OCI-LY7 (cell line): ENCODE measurements around the gene EFHD2. TPM values are rescaled to one million over a fixed set of nuclear protein-coding genes. Genes with fewer than 3 reads are reported as not detected.

ENCODE experiments used
- BruUV-seq: library from RNA; stranded (reverse); fragments of 400-500 nt; replicated peaks from 2 replicates; lab custom pipeline; 2021; lab: Mats Ljungman, UMichigan
- CTCF ChIA-PET: fragments of 300-600 bp; sonication (Branson Sonifier 250); formaldehyde crosslinking; loops from one replicate; lab custom pipeline; 2022; ENCODE audit warnings: antibody characterized with exemption; ENCODE audit not compliant: unreplicated experiment; lab: Charles Lee
- POLR2A ChIA-PET: fragments of 300-600 bp; sonication (Branson Sonifier 250); formaldehyde crosslinking; loops from one replicate; lab custom pipeline; 2022; ENCODE audit warnings: antibody characterized with exemption; lab: Charles Lee
- DNase-seq: peaks from one replicate; pipeline ENCODE4 v3.0.0-alpha.2; 2015; ENCODE audit warnings: low spot score
- H2AFZ ChIP-seq: fragments of 200-600 bp; sonication (generic), shearing (Covaris generic); 2 replicates; pipeline ENCODE4 v1.6.1; 2014; ENCODE audit warnings: mild to moderate bottlenecking, antibody characterized with exemption, low read length, moderate library complexity
- H3K27ac ChIP-seq: fragments of 200-600 bp; sonication (generic); 2 replicates; pipeline ENCODE4 v1.5.1; 2014; ENCODE audit warnings: mixed run types, low read depth, mild to moderate bottlenecking, moderate library complexity, low read length, inconsistent platforms; ENCODE audit not compliant: poor library complexity, severe bottlenecking
- H3K36me3 ChIP-seq: fragments of 200-600 bp; sonication (generic); 2 replicates; pipeline ENCODE4 v1.6.1; 2014; ENCODE audit warnings: mild to moderate bottlenecking, antibody characterized with exemption, low read length, moderate library complexity, mixed read lengths; ENCODE audit not compliant: insufficient read depth
- H3K4me1 ChIP-seq: fragments of 200-600 bp; sonication (generic); 2 replicates; pipeline ENCODE4 v1.5.1; 2014; ENCODE audit warnings: mild to moderate bottlenecking, low read length; ENCODE audit not compliant: insufficient read depth, poor library complexity, severe bottlenecking
- H3K4me2 ChIP-seq: fragments of 200-600 bp; sonication (generic); 2 replicates; pipeline ENCODE4 v1.6.1; 2014; ENCODE audit warnings: mild to moderate bottlenecking, low read length
- H3K4me3 ChIP-seq: fragments of 200-600 bp; sonication (generic); 2 replicates; pipeline ENCODE4 v1.5.1; 2014; ENCODE audit warnings: mild to moderate bottlenecking, low read depth, low read length; ENCODE audit not compliant: poor library complexity, severe bottlenecking
- H3K79me2 ChIP-seq: fragments of 200-600 bp; sonication (generic); 2 replicates; pipeline ENCODE4 v1.6.1; 2016; ENCODE audit warnings: low read depth, mild to moderate bottlenecking, low read length, moderate library complexity, mixed read lengths; ENCODE audit not compliant: insufficient read depth
- H3K9me2 ChIP-seq: fragments of 200-600 bp; sonication (generic); 2 replicates; pipeline ENCODE4 v1.6.1; 2016; ENCODE audit warnings: mild to moderate bottlenecking, low read length, mixed read lengths; ENCODE audit not compliant: insufficient read depth
- H3K9me3 ChIP-seq: fragments of 200-600 bp; sonication (generic); 2 replicates; pipeline ENCODE4 v1.6.1; 2014; ENCODE audit warnings: mild to moderate bottlenecking, mixed run types, low read length, mixed read lengths
- H4K20me1 ChIP-seq: fragments of 200-600 bp; sonication (generic); 2 replicates; pipeline ENCODE4 v1.6.1; 2014; ENCODE audit warnings: mild to moderate bottlenecking, antibody characterized with exemption, low read length, moderate library complexity, mixed read lengths; ENCODE audit not compliant: insufficient read depth
- EZH2phosphoT487 ChIP-seq: fragments of 200-600 bp; sonication (generic); IDR thresholded peaks from 2 replicates; pipeline ENCODE4 v1.6.1; 2018; ENCODE audit warnings: low read depth, borderline replicate concordance, mild to moderate bottlenecking, mixed run types, antibody characterized with exemption, low read length, moderate library complexity, mixed read lengths
- intact Hi-C: fragments of 100-400 bp; cut with micrococcal nuclease; formaldehyde crosslinking; loops from one replicate; pipeline ENCODE4 v1.10.0; 2022; ENCODE audit not compliant: unreplicated experiment
- total RNA-seq, 2 experiments: library from RNA; depleted of rRNA in 1 of 2; stranded (reverse); fragments of >200 nt in 1 of 2; shearing (Covaris generic) in 1 of 2; gene quantifications; 2 replicates each; pipeline ENCODE4 v1.2.3, GENCODE V29; 2014 to 2022
- TF ChIP-seq, protein P1 (sequence below): fragments of 200-600 bp; sonication (generic); conservative IDR thresholded peaks from 2 replicates; pipeline ENCODE4 v1.5.1; 2014; ENCODE audit warnings: mild to moderate bottlenecking, antibody characterized with exemption, low read length, moderate library complexity, mixed read lengths

Gene EFHD2
- total RNA-seq, 2 experiments from 2014 or later: 27.3 to 42.0 TPM

DNA sequence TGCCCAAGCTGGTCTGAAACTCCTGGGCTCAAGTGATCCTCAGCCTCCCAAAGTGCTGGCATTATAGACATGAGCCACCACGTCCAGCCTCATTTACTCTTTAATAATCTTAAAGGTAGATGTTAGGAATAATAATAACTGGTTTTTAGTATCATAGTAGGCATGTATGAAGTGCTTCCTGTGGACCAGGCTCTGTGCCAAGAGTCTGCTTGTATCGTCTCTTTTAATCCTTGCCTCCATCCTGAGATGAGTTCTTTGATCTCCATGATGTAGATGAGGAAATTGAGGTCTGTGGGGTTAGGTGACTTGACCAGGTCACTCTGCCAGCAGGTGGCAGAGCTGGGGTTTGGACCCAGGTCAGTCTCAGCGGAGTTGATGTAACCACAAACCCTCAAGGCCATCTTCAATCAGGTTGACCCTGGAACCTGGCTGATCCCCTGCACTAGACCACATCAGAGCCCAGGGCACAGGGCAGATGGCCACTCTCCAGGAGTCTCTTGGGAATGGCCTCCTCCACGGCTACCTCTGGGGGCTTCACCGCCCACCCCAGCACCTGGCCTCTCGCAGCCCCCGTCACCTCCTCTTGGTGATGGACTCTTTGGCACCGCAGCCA is 11.3 kb downstream of the EFHD2 start:
- H3K27ac ChIP-seq: no peak overlapping the region
- no peak overlapping the region for H3K4me3 ChIP-seq
- ChIA-PET CTCF (no interaction called here), POLR2A (no interaction called here)
- BruUV-seq: no TSS peak
- H2AFZ ChIP-seq: no peak overlapping the region
- no peak overlapping the region for H3K4me2 ChIP-seq
- TF ChIP-seq EZH2phosphoT487: no peak
- TF ChIP-seq, protein P1, sequence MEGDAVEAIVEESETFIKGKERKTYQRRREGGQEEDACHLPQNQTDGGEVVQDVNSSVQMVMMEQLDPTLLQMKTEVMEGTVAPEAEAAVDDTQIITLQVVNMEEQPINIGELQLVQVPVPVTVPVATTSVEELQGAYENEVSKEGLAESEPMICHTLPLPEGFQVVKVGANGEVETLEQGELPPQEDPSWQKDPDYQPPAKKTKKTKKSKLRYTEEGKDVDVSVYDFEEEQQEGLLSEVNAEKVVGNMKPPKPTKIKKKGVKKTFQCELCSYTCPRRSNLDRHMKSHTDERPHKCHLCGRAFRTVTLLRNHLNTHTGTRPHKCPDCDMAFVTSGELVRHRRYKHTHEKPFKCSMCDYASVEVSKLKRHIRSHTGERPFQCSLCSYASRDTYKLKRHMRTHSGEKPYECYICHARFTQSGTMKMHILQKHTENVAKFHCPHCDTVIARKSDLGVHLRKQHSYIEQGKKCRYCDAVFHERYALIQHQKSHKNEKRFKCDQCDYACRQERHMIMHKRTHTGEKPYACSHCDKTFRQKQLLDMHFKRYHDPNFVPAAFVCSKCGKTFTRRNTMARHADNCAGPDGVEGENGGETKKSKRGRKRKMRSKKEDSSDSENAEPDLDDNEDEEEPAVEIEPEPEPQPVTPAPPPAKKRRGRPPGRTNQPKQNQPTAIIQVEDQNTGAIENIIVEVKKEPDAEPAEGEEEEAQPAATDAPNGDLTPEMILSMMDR: 0 out of 2 replicates have a peak, but pooled peaks have one; percentile 24
- no peaks in the 10 kb centered on the region for H3K9me2 ChIP-seq
- intact Hi-C loops: no loop called here
- peaks cover 18% of the 10 kb centered on the region for H3K4me1 ChIP-seq
- no peaks in the 10 kb centered on the region for H3K9me3 ChIP-seq
- H3K79me2 ChIP-seq: no peaks in the 10 kb centered on the region
- H3K36me3 ChIP-seq: peaks cover 7% of the 10 kb centered on the region; the same call in 1 of the 2 replicates
- no peaks in the 10 kb centered on the region for H4K20me1 ChIP-seq
- DNase-seq: no peak

DNA sequence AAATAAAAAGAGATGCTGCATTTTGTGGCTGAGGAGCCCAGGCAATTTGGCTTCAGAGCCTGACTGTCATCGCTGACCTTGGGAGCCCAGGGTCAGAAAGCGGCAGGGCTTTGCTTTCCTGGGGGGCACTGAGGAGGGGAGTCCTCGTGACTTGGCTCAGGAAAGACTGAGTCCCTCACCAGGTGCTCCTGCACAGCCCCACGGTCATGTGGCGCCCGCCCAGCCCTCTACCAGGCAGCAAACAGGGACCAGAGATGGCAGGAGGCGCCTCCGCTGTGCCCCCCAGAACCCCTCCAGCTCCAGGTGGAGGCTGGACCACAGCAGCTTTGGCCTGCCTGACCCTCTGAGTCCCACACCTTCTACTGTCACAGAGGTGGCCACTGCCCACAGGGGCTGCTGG is 13.2 kb downstream of the EFHD2 start:
- Histone ChIP-seq H3K36me3 (peaks cover 12% of the 10 kb centered on the region), H3K79me2 (no peaks in the 10 kb centered on the region), H3K27ac (no peak overlapping the region), H3K9me3 (no peaks in the 10 kb centered on the region), H2AFZ (no peak overlapping the region), H3K4me2 (no peak overlapping the region), H3K4me1 (no peaks in the 10 kb centered on the region), H3K4me3 (no peak overlapping the region), H3K9me2 (no peaks in the 10 kb centered on the region), H4K20me1 (no peaks in the 10 kb centered on the region)
- no TSS peak for BruUV-seq
- intact Hi-C loops: no loop called here
- ChIA-PET POLR2A (no interaction called here), CTCF (interaction anchor here (0.5 kb wide), 1 partner anchor 141 kb away, joined by 6 read pairs; no protein-coding TSS in a partner anchor)
- TF ChIP-seq, protein P1: no peak
- no peak for TF ChIP-seq EZH2phosphoT487
- DNase-seq: no peak

DNA sequence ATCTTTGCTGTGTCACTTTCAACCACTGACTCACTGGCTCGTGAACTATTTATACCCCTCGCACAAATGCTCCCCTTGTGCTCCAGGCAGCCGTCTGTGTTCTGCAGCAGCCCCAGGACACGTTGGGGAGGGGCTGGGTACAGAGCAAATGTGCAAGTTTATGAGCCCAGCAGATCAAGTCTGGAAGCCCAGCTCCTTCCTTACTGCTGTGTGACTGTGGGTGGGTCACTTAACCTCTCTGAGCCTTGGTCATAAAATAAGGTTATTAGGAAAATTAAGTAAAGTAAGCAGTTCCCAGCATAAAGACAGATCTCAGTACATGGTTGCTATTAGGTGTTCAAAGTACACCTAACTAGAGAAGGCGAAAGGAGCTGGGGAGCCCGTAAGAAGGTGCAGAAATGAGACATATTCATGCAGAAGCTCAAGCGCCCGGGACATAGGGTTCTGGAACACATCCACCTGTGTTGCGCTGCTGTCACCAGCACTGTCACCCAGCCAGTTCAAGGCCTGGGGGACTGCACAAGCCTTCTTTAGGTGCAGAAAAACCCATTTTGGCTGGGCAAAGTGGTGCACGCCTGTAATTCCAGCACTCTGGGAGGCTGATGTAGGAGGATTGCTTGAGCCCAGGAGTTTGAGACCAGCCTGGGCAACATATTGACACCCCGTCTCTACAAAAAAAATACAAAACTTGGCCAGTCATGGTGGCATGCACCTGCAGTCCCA is 13.8 kb downstream of the EFHD2 start:
- H3K4me2 ChIP-seq: no peak overlapping the region
- BruUV-seq: no TSS peak
- no peaks in the 10 kb centered on the region for H4K20me1 ChIP-seq
- H3K4me1 ChIP-seq: no peaks in the 10 kb centered on the region
- DNase-seq: no peak
- H3K36me3 ChIP-seq: peaks cover 12% of the 10 kb centered on the region
- intact Hi-C loops: no loop called here
- H3K9me2 ChIP-seq: no peaks in the 10 kb centered on the region
- CTCF ChIA-PET: interaction anchor here (0.5 kb wide), 1 partner anchor 140 kb away, joined by 6 read pairs; no protein-coding TSS in a partner anchor
- H3K4me3 ChIP-seq: no peak overlapping the region
- H2AFZ ChIP-seq: no peak overlapping the region
- no peaks in the 10 kb centered on the region for H3K79me2 ChIP-seq
- H3K27ac ChIP-seq: no peak overlapping the region
- H3K9me3 ChIP-seq: no peaks in the 10 kb centered on the region
- TF ChIP-seq EZH2phosphoT487: no peak
- TF ChIP-seq, protein P1: no peak
- POLR2A ChIA-PET: no interaction called here
